ENCODE results near the gene PDIA2.
"Not testable (repeated sequence)": the region's sequence is repeated elsewhere in the genome, so short reads cannot be mapped to it uniquely, and the experiment has no call there.

DNA sequence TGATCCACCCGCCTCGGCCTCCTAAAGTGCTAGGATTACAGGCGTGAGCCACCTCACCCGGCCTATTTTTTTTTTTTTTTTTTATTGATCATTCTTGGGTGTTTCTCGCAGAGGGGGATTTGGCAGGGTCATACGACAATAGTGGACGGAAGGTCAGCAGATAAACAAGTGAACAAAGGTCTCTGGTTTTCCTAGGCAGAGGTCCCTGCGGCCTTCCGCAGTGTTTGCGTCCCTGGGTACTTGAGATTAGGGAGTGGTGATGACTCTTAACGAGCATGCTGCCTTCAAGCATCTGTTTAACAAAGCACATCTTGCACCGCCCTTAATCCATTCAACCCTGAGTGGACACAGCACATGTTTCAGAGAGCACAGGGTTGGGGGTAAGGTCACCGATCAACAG lies 24.9 kb upstream of the PDIA2 start:
- not testable (repeated sequence) for TF ChIP-seq EZH2 (IDR thresholded peaks at IDR 0.05; ENCODE audit: borderline replicate concordance, low read depth, low read length, severe bottlenecking); JUN (IDR thresholded peaks at IDR 0.05; ENCODE audit: borderline replicate concordance, insufficient read depth, insufficient read length, low read depth); GATA2 (IDR thresholded peaks at IDR 0.05; ENCODE audit: insufficient read depth, insufficient read length, low read depth, low read length); POLR2A (IDR thresholded peaks at IDR 0.05; ENCODE audit: low read depth, low read length); POLR2AphosphoS5 (IDR thresholded peaks at IDR 0.05; ENCODE audit: insufficient read depth, low read depth, low read length)
- TF ChIP-seq, protein P1, sequence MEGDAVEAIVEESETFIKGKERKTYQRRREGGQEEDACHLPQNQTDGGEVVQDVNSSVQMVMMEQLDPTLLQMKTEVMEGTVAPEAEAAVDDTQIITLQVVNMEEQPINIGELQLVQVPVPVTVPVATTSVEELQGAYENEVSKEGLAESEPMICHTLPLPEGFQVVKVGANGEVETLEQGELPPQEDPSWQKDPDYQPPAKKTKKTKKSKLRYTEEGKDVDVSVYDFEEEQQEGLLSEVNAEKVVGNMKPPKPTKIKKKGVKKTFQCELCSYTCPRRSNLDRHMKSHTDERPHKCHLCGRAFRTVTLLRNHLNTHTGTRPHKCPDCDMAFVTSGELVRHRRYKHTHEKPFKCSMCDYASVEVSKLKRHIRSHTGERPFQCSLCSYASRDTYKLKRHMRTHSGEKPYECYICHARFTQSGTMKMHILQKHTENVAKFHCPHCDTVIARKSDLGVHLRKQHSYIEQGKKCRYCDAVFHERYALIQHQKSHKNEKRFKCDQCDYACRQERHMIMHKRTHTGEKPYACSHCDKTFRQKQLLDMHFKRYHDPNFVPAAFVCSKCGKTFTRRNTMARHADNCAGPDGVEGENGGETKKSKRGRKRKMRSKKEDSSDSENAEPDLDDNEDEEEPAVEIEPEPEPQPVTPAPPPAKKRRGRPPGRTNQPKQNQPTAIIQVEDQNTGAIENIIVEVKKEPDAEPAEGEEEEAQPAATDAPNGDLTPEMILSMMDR (IDR thresholded peaks at IDR 0.05; ENCODE audit: extremely low read depth in 1 of 2, insufficient read depth in 1 of 2, low read depth in 1 of 2, low read length in 2 of 2), result not testable (repeated sequence)
- TF ChIP-seq, protein P2, sequence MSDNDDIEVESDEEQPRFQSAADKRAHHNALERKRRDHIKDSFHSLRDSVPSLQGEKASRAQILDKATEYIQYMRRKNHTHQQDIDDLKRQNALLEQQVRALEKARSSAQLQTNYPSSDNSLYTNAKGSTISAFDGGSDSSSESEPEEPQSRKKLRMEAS (IDR thresholded peaks at IDR 0.05; ENCODE audit: insufficient read depth, insufficient read length), result not testable (repeated sequence)
